NCI-H82 (cell line): ENCODE results near the gene SEMA6C.
"Not testable (repeated sequence)": the region's sequence is repeated elsewhere in the genome, so short reads cannot be mapped to it uniquely, and the experiment has no call there.

Experiments used
- DNase-seq: peaks from one replicate; lab custom pipeline; 2025; lab: John Stamatoyannopoulos, UW

SEMA6C gene, protein sequence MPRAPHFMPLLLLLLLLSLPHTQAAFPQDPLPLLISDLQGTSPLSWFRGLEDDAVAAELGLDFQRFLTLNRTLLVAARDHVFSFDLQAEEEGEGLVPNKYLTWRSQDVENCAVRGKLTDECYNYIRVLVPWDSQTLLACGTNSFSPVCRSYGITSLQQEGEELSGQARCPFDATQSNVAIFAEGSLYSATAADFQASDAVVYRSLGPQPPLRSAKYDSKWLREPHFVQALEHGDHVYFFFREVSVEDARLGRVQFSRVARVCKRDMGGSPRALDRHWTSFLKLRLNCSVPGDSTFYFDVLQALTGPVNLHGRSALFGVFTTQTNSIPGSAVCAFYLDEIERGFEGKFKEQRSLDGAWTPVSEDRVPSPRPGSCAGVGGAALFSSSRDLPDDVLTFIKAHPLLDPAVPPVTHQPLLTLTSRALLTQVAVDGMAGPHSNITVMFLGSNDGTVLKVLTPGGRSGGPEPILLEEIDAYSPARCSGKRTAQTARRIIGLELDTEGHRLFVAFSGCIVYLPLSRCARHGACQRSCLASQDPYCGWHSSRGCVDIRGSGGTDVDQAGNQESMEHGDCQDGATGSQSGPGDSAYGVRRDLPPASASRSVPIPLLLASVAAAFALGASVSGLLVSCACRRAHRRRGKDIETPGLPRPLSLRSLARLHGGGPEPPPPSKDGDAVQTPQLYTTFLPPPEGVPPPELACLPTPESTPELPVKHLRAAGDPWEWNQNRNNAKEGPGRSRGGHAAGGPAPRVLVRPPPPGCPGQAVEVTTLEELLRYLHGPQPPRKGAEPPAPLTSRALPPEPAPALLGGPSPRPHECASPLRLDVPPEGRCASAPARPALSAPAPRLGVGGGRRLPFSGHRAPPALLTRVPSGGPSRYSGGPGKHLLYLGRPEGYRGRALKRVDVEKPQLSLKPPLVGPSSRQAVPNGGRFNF

DNA sequence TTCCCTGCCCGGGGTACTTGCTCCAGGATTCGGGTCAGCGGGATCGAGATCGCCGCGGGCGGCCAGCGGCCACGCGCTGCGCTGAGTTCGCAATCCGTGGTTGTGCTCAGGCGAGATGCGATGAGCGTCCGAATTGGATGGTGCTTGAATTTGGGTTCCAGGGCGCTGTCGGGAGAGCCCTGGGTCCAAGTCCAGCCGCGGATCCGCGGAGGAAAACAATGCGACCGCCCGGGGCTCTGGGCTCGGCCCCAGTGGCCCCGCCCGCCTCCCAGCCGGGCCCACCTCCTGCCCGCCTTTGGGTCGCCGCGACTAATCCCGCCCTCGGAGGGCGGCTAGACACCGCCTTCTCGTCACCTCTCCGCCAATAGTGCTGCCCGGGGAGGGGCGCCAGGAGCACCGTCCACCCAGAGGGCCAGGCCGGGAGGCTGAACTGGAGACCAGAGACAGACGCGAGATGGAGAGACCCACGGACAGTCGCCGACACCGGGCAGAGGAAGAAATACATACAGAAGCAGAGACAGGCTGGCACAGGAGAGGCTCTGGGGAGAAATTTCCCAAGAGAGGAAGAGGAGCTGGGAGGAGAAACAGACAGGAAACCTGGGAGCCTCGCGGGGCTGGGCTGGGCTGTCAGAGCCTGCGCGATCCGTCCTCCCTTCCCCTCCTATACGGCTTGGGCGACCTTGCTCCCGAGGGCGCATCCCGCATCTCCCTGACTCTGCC, at the start of gene SEMA6C:
Gene SEMA6C (minus strand): TSS at position 220 of the 720 bp plus-strand sequence. CDS start 4,010 bp downstream, outside the sequence.
- DNase-seq, result peak; percentile 97

DNA sequence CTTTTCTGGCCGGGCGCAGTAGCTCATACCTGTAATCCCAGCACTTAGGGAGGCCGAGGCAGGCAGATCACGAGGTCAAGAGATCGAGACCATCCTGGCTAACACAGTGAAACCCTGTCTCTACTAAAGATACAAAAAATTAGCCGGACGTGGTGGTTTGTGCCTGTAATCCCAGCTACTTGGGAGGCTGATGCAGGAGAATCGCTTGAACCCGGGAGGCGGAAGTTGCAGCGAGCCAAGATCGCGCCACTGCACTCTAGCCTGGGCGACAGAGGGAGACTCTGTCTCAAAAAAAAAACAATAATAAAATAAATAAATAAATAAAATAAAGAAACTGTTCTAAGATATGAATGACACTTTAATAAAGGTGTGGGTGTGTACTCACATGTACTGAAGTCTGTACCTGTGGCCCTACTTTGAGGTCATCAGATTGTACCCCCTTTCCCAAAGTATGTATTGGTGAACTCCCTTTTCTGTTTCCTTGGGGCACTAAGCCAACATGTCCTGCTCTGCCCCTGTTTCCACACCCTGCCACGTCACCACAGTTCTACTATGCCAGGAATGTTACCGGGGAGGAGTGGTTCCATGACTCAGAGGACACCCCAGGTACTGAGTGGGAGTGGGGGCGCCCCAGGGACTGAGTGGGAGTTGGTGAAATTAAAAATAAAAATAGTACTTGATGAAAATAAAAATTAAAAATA, 48.6 kb upstream of the SEMA6C start:
- DNase-seq, result not testable (repeated sequence)

DNA sequence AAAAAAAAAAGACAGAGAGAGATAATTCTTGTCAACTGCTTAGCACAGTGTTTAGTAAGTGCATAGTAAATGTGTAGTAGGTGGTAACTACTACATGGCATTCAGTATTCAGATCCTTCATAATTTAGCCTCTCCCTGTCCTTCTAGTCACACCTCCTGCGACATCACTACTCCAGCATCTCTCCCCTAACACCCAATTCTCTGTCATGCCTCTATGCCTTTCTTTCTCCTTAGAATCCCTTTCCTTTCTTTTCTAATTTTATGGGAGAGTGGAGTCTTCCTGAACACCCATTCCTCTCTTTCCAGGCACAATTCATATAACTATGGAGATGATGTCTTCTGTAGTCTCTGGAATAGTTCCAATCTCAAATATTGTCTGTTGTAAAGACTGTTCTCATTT, 47.4 kb upstream of the SEMA6C start:
- DNase-seq, result no peak

DNA sequence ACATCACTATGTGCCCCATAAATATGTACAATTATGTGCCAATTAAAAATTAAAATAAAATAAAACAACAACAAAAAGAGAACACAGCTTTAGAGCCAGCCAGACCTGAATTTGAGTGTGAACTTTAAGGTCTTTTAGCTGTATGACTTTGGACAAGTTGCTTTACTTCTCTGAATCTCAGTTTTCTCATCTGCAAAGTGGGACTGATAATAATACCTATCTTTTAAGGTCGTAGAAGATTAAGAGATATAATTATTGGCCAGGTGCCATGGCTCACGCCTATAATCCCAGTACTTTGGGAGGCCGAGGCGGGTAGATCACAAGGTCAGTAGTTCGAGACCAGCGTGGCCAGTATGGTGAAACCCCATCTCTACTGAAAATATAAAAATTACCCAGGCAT, 46.9 kb upstream of the SEMA6C start:
- DNase-seq, result peak; percentile 37

DNA sequence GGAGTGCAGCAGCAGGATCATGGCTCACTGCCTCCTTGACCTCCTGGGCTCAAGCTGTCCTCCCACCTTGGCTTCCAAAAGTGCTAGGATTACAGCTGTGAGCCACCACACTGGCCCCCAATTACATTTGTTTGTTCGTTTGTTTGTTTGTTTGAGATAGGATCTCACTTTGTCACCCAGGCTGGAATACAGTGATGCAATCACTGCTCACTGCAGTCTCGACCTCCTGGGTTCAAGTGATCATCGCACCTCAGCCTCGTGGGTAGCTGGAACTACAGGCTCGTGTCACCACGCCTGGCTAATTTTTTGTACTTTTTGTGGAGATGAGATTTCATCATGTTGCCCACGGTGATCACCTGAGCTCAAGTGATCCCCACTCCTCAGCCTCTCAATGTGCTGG, 45.6 kb upstream of the SEMA6C start:
- no peak for DNase-seq

GRCh38 chr1:151189637-151190445, 43.4 kb upstream of the SEMA6C start, which contains the start of gene VPS72:
TSS of gene VPS72 (minus strand) at chr1:151190197. CDS start at chr1:151190121, 76 bp downstream.
- DNase-seq, result peak; percentile 98

- not testable (repeated sequence) for DNase-seq
Observed at GRCh38 chr1:151188667-151189066, 42.2 kb upstream of the SEMA6C start.

GRCh38 chr1:151187205-151187604, 40.8 kb upstream of the SEMA6C start:
- DNase-seq, result peak; percentile 99

DNA sequence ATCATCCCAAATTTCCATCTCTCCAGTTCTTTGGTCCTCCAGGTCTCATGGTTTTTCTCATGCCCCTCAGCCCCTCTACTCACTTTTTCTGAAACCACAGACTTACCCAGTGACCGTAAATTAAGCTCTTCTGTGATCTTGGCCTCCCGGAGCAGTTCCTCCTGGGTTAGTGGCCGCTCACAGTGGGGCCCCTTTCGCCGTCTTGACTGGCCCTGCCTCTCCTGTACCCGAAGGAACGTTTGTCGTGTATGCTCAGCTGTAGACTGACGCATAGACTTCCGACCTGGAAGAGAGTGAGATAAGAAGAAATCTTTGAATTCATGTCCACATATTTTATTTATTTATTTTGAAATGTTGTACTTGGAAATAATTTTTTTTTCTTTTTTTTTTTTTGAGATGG, 37.8 kb upstream of the SEMA6C start:
- no peak for DNase-seq

DNA sequence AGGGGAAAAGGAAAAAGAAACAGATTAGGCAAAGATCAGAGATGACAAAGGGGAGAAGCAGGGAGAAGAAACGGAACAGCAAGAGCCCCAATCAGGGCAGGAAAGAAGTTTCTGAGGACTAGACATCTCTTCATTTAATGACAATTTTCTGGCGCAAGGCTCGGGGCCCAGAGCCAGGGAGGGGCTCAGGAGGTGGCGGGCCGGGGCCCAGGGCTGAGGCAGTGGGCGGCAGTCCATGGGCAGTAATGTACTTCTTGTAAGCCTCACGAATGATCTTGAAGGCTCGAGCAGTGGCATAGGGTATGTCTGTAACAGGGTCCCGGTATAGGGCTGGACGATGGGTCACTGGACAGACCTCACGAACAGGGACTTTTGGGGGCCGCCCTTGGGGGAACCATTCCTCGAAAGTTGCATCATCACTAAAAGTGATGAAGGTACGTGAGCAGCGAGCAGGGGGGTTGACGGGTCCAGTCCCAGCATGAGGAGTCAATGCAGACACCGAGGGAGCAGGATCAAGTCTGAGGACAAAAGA, 30.1 kb upstream of the SEMA6C start:
- no peak for DNase-seq

DNA sequence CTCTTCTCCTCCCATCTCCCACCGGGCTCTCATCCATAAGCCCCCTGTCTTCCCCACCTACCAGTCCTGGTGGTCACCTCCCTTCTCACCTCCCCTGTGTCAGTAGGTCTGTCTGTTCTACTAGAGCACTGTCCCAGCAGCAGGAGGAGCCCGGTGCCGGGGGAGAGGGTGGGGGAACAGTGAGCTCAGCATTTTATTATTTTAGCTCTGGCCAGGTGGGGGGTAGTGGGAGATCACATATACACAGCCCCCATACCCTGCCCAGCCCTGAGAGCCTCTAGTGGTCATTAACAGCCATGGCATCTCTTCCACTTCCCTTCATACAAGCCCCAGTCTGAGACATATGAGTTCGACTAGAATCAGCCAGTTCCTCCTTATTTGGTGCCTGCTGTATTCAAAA, 29.4 kb upstream of the SEMA6C start, which contains the start of gene TMOD4:
Gene TMOD4 (minus strand): TSS at position 119 of the 400 bp plus-strand sequence. CDS start 1,106 bp downstream, outside the sequence.
- DNase-seq, result peak; percentile 66

GRCh38 chr1:151175041-151175741, 28.8 kb upstream of the SEMA6C start:
- no peak for DNase-seq

DNA sequence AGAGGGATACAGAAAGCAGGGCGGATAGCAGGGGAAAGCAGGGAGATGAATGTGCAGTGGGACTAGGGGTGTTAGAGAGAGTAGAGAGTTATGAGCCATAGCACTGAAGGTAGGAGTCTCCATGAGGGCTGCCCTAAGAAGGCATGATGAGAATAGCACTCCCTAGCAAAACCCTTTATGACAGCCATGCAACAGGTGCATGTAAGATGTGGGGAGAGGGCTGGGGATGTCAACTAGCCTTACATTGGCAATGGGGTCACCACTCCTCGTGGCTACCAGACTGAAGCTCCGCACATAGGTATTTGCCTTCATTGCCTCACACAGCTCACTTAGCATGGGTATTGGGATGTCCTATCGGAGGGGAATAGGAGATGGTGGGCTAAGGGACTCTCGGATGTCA, 24.8 kb upstream of the SEMA6C start:
- DNase-seq, result no peak

DNA sequence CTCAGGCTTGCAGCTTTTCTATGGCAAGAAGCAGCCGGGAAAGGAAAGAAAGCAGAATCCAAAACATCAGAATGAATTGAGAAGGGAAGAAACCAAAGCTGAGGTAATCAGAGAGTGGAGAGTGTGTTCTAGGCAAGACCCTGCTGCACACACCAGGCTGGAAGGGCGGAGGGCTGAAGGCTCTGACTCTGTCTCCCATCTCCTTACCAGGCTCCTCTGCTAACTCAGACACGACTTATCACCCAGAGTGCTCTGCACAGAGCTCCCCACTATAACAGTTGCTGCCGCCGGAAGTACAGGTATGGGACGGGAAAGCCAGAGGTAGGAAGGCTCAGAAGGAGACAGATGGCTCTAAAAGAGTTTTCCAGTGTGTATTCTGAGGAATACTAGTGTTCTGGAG, 20.7 kb upstream of the SEMA6C start:
- DNase-seq, result no peak

DNA sequence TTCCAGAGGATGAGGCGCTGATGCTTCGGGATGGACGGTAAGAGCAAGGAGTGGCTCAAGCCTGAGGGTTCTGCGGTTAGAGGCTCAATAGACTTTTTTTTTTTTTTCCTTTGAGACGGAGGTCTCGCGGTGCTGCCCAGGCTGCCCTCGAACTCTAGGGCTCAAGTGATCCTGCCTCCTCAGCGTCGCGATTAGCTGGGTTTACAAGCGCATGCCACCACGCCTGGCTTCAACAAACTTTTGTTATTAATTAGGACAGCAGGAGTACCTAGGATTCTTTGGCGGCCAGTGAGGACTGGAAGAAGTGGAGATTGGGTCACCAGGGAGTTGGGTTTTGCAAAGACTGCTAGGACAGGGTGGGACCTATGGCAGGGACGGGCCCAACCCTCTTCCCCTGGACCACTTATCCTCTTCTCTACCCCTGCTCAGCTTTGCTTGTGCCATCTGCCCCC, 20.1 kb upstream of the SEMA6C start:
- peak; percentile 62 for DNase-seq

DNA sequence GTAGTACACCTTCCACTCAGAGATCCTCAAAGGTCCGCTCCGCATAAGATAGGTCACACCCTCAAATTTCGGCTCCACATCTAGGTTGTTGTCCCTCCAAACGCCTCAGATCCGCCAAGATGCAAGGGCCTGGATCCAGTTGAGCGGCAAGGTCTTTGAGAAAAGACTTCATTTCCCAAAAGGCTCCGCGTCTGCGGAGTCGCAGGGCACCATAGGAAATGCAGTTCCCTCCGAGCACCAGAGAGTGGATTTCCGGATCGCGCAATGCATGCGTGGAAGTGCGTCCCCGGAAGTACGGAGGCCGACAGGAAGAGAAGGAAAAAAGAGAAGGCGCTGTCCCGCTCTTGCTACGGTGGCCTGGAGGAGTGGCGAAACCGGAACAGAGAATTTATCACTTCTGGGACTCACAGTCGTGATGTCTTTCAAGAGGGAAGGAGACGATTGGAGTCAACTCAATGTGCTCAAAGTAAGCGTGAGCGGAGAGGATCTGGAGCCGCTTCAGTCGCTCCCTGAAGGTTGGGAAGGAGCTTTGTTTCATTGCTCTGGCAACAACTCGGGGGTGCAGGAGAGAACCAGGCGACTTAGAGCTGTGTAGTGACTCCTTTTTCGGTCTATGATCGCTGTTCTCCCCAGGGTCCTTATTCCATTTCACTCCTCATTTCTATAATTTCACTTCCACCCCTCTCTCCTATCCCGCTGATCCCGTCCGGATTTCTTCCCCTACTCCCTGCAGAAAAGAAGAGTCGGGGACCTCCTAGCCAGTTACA, 19.5 kb upstream of the SEMA6C start, which contains the start of the genes LYSMD1 and SCNM1:
Gene LYSMD1 (minus strand): TSS at position 165 of the 767 bp plus-strand sequence. CDS start 644 bp downstream, outside the sequence.
Gene SCNM1 (plus strand): TSS at position 407 of the 767 bp plus-strand sequence. CDS start 9 bp downstream, at position 416.
- DNase-seq, result peak; percentile 100

DNA sequence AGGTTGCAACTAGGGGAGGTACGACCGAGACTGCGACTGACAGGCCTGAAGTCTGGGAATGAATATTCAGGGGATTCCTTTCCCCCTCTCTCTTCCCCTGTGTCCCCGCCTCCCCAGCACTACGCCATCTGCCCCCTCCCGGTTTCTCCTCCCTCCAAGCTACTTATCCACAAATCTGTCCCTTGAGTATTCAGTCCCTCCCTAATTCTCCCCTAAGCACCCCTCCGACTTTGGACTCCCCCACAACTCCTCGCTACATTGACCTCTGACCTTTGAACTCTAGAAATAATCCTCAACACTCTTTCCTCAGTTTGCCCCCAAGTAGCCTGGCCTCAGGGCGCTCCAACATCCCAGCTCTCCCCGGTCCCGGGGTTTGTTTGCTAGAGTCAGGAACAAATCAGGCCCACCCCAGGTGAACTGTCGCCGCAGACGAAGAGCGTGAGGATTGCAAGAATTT, 18.9 kb upstream of the SEMA6C start:
- DNase-seq, result peak; percentile 98

DNA sequence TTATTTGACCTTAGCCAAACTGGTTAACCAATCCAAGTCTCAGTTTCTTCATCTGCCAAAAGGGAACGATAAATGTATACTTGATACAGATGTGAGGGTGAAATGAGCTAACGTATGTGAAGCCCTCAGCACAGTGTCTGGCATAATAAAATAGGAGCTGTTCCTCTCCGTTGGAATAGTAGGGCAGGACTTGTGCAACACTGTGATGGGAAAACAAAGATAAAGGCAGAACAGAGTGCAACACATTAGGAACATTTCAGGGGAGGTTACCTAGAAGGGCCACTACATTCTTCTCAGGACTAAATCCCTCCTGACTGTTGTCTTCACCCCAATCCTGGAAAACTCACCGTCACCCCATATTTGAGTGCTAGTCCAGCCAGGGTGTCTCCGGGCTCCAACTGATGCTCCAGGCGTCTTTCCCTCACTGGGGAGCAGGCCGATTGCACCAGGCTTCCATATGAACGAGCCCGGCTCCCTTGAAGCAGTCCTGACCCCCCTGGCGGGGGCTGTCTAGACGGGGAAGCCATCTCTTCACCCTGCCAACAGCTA, 18.4 kb upstream of the SEMA6C start:
- DNase-seq, result peak; percentile 54
